Keratinocyte (primary cell): ENCODE results near the gene ARHGAP24.

Experiments used
- EZH2 ChIP-seq: IDR thresholded peaks from one replicate; pipeline ENCODE4 v1.6.1; 2012; ENCODE audit warnings: inconsistent platforms, mild to moderate bottlenecking, low read length, moderate library complexity
- TF ChIP-seq, protein P1 (sequence below), 3 experiments: IDR thresholded peaks in 1 of 3; conservative IDR thresholded peaks in 1 of 3; optimal IDR thresholded peaks in 1 of 3; 2 replicates in 2 of 3; 3 replicates in 1 of 3; pipeline versions ENCODE3 to v1.5.1; 2011; ENCODE audit warnings: low read length in 3 of 3, mild to moderate bottlenecking in 3 of 3, moderate library complexity in 2 of 3, control low read depth in 1 of 3, inconsistent platforms in 1 of 3; ENCODE audit not compliant: insufficient read depth in 2 of 3; ENCODE audit errors: extremely low read depth in 1 of 3

DNA sequence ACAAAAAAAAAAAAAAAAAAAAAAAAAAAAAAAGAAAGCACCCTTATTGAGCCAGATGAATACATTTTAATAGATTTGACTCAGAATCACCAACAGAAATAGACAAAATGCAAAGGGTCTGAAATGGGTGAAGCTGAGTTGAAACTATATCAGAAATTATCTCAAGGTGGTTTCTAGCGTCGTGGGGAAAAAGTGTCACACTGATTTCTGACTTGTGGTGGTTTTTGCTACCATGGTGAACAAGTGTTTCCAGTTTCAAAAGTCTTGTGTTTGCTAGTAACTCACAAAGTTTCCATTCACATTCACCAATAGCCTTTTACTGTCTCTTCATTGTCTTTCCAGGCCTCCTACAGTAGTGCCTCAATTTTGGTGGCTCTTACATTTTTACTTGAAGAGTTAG lies 135.5 kb downstream of the ARHGAP24 start:
- TF ChIP-seq, protein P1, sequence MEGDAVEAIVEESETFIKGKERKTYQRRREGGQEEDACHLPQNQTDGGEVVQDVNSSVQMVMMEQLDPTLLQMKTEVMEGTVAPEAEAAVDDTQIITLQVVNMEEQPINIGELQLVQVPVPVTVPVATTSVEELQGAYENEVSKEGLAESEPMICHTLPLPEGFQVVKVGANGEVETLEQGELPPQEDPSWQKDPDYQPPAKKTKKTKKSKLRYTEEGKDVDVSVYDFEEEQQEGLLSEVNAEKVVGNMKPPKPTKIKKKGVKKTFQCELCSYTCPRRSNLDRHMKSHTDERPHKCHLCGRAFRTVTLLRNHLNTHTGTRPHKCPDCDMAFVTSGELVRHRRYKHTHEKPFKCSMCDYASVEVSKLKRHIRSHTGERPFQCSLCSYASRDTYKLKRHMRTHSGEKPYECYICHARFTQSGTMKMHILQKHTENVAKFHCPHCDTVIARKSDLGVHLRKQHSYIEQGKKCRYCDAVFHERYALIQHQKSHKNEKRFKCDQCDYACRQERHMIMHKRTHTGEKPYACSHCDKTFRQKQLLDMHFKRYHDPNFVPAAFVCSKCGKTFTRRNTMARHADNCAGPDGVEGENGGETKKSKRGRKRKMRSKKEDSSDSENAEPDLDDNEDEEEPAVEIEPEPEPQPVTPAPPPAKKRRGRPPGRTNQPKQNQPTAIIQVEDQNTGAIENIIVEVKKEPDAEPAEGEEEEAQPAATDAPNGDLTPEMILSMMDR (optimal IDR thresholded peaks at IDR 0.05 in 1 of 3, IDR thresholded peaks at IDR 0.05 in 1 of 3, conservative IDR thresholded peaks at IDR 0.05 in 1 of 3; ENCODE audit: extremely low read depth in 1 of 3, insufficient read depth in 2 of 3, low read length in 3 of 3) = no peak
- no peak for TF ChIP-seq EZH2
